Measurements from ENCODE around the gene MAP2K1. TPM values are rescaled to one million over a fixed set of nuclear protein-coding genes. Genes with fewer than 3 reads are reported as not detected.
A peak's percentile ranks its signal among the peaks of the same experiment; 100 is the strongest.

MAP2K1 gene
- total RNA-seq, 2 experiments from 2014 or later: 103 to 108 TPM

DNA sequence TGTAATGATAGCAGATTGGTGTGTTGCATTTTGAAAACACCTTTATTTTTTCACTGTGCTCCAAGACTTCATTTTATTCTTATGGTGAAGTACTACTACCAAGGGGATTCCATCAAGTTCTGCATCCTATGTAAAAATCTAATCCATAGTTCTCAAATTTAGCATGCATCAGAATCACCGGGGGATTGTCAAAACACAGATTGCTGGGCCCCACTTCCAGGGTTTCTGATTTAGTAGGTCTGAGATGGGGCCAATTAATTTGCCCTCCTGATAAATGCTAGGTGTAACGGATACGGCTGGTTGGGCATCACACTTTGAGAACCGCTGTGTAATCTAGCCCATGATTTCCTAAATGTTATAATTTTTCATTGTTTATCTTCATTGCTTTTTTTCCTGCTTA lies 119.1 kb downstream of the MAP2K1 start:
- H3K27ac Mint-ChIP-seq: peak overlapping the region; percentile 100
- H3K4me1 Mint-ChIP-seq: peaks cover 38% of the 10 kb centered on the region
- H3K36me3 Mint-ChIP-seq: peaks cover 58% of the 10 kb centered on the region

DNA sequence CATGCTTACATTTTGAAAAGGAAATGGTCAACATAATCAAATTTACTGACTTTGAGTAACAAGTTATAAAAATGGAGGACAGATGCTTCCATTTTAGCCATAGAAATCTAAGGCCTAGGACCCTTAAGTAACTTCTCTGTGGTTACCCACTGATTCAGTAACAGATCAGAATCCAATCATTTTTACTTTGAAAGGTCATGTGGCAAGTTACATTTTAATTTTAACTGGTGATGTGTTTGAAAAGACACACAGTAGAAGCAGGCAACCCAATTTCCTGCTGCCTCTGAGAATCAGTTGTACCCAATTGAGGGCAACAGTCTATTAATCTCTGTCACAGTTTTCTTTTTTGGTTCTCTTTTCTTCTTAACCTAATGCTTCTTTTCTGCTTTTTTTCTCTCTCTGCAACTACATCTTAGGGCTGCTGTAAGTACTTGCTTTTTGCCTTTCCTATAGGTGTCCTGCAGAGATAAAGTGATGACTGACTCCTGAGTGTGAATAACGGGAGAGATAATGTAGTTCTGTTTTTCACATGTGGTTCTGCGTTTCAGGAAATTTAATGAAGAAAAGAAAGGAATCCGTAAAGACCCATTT lies 121.7 kb downstream of the MAP2K1 start:
- H3K4me3 Mint-ChIP-seq: no peak overlapping the region
- peaks cover 4% of the 10 kb centered on the region for H3K27me3 Mint-ChIP-seq
- H3K9me3 Mint-ChIP-seq: no peaks in the 10 kb centered on the region
- H3K27ac Mint-ChIP-seq: no peak overlapping the region
- peaks cover 19% of the 10 kb centered on the region for H3K4me1 Mint-ChIP-seq
- no peak for DNase-seq
- H3K36me3 Mint-ChIP-seq: peaks cover 33% of the 10 kb centered on the region

More for the DNA sequence above, 119.1 kb downstream of the MAP2K1 start:
- no peaks in the 10 kb centered on the region for H3K9me3 Mint-ChIP-seq
- peaks cover 4% of the 10 kb centered on the region for H3K27me3 Mint-ChIP-seq
- H3K4me3 Mint-ChIP-seq: peak overlapping the region; percentile 100
- DNase-seq: no peak

DNA sequence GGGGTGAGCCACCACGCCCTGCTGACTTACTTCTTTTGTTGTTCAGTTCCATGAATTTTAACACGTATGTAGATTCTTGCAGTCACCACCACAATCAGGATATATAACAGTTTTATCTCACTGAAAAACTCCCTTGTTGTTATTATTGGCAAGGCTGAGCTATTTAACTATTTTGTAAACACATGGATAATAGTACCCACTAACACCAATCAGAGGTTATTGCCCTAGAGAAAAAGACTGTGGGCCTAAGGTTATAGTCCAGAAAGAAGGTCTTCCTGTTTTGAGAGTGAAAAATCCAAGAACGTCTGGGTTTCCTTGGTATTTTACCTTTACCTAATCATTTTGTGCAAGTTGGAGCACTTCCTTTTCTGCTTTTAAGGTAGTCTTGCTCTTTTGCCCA lies 127.9 kb downstream of the MAP2K1 start:
- no peak overlapping the region for H3K4me3 Mint-ChIP-seq
- H3K27me3 Mint-ChIP-seq: no peaks in the 10 kb centered on the region
- peaks cover 26% of the 10 kb centered on the region for H3K36me3 Mint-ChIP-seq
- H3K9me3 Mint-ChIP-seq: no peaks in the 10 kb centered on the region
- no peak for DNase-seq
- H3K27ac Mint-ChIP-seq: no peak overlapping the region
- no peaks in the 10 kb centered on the region for H3K4me1 Mint-ChIP-seq

DNA sequence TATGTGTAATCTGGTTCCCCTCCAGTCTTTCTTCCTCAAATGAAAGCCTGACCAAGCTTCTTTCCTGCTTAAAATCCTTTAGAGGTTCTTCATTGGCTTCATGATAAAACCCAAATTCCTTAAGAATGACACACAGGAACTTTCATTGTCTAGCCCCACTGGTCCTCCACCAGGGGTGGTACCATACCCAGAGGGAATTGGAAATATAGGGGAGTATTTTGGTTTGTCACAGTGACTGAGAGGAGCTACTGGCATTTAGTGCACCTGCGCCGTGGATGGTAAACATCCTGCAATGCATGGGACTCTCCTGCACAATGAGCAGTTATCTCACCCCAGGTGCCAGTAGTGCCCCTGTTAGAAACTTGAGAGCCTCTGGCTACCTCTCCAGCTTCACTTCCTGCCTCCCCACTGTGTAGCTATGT lies 129.2 kb downstream of the MAP2K1 start:
- Mint-ChIP-seq H3K27ac (no peak overlapping the region), H3K4me1 (no peaks in the 10 kb centered on the region), H3K4me3 (no peak overlapping the region), H3K36me3 (peaks cover 22% of the 10 kb centered on the region), H3K27me3 (no peaks in the 10 kb centered on the region), H3K9me3 (no peaks in the 10 kb centered on the region)
- DNase-seq: no peak

DNA sequence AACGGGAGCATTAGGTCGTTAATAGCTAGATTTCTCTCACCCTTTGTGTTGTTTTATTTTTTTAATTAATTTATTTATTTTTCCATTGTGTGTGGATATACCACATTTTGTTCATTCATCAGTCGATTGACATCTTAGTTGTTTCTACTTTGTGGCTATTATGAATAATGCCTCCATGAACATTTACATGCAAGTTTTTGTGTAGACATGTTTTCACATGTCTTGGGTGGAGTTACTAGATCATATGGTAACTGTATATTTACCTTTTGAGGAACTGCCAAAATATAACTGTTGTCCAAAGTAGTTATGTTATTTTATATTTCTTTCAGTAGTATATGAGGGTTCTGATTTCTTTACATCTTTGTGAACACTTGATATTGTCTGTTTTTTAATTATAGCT lies 137.2 kb downstream of the MAP2K1 start:
- H3K9me3 Mint-ChIP-seq: no peaks in the 10 kb centered on the region
- no peaks in the 10 kb centered on the region for H3K4me1 Mint-ChIP-seq
- H3K27ac Mint-ChIP-seq: no peak overlapping the region
- DNase-seq: no peak
- peaks cover 27% of the 10 kb centered on the region for H3K36me3 Mint-ChIP-seq
- H3K27me3 Mint-ChIP-seq: no peaks in the 10 kb centered on the region
- H3K4me3 Mint-ChIP-seq: no peak overlapping the region

DNA sequence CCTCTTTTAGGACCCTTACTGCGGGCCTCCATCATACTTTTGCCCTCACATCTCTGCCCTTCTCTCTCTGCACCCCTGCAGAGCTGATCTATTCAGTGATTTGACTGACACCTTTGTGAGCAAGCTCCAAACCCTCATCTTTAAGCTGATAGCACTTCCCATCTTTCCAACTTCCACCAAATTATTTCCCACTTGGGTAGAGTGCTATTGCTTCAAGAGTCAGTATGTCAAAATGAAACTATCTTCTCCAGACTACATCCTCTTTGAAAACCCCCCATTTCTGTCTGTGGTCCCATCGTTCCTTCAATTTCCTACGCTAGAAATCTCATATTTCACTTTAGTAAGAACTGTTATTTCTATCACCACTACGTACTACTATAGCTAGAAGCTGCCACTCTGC lies 138.1 kb downstream of the MAP2K1 start:
- Mint-ChIP-seq H3K36me3 (peaks cover 31% of the 10 kb centered on the region), H3K27ac (no peak overlapping the region), H3K4me1 (no peaks in the 10 kb centered on the region), H3K9me3 (no peaks in the 10 kb centered on the region), H3K4me3 (no peak overlapping the region), H3K27me3 (no peaks in the 10 kb centered on the region)
- DNase-seq: no peak

DNA sequence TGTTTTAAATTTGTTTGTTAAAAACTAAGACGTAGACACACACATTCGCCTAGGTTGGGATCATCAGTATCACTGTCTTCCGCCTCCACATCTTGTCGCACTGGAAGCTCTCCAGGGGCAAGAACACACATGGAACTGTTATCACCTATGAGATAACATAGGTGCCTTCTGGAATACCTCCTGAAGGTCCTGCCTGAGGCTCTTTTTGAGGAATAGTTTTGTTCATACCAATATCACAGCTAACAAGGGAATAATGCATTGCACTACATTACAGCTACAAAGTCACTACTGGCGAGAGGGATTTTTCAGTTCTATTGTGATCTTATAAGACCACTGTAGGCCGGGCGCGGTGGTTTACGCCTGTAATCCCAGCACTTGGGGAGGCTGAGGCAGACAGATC lies 148.3 kb downstream of the MAP2K1 start:
- no peaks in the 10 kb centered on the region for H3K4me1 Mint-ChIP-seq
- no peak overlapping the region for H3K27ac Mint-ChIP-seq
- no peak overlapping the region for H3K4me3 Mint-ChIP-seq
- DNase-seq: no peak
- H3K9me3 Mint-ChIP-seq: no peaks in the 10 kb centered on the region
- no peaks in the 10 kb centered on the region for H3K27me3 Mint-ChIP-seq
- H3K36me3 Mint-ChIP-seq: peaks cover 29% of the 10 kb centered on the region

Other genes starting within 250 kb of the MAP2K1 start
- not detected for gene MEGF11, start 133.2 kb upstream of the MAP2K1 start, total RNA-seq
- gene DIS3L, start 93.3 kb upstream of the MAP2K1 start, total RNA-seq: 10 to 100 TPM; 22.1 to 23.4 TPM
- 10 to 100 TPM; 78.4 to 78.7 TPM for gene TIPIN, start 30.2 kb upstream of the MAP2K1 start, total RNA-seq
- gene SNAPC5, start 110.8 kb downstream of the MAP2K1 start, total RNA-seq: 10 to 100 TPM; 43.3 to 49.1 TPM
- 1,000 to 10,000 TPM; 4,670 to 4,826 TPM for gene RPL4, start 117.9 kb downstream of the MAP2K1 start, total RNA-seq
- gene ZWILCH, start 118.4 kb downstream of the MAP2K1 start, total RNA-seq: 10 to 100 TPM; 40.7 to 41.1 TPM
- gene LCTL, start 179.1 kb downstream of the MAP2K1 start, total RNA-seq: not detected